Femur (tissue), 1 donor: ENCODE measurements around the gene RXRA.
A peak's percentile ranks its signal among the peaks of the same experiment; 100 is the strongest.

Source experiments
- DNase-seq: peaks from one replicate; pipeline ENCODE4 v3.0.0-alpha.2; 2017

The RXRA gene

DNA sequence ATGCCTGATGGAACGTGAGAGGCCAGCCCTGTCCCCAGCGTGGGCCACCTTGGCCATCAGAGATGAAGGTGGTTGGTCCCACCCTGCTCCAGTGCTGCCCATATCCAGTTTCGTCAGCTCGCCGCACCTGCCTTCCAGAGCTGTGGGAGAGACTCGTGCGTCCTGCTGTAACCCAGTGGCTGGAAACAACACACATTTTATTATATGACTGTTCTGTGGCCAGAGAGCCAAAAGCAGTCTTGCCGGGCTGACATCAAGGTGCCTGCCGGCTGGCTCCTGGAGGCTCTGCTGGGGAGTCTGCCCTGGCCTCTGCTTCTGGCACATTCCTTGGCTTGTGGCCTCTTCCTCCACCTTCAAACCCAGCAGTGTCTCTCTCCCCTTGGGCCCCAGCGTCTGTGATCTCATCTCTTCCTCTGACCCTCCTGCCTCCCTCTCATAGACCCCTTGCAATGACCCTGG is 94.7 kb downstream of the RXRA start:
- DNase-seq, result no peak

DNA sequence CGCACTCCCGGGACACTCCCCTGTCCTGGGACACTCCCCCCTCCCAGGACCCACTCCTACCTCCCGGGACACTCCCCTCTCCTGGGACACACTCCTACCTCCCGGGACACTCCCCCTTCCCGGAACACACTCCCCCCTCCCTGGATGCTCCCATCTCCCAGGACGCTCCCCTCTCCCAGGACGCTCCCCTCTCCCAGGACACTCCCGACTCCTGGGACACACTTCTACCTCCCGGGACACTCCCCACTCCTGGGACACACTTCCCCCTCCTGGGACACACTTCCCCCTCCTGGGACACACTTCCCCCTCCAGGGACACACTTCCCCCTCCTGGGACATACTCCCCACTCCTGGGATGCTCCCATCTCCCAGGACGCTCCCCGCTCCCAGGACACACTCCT is 95.6 kb downstream of the RXRA start:
- no peak for DNase-seq

DNA sequence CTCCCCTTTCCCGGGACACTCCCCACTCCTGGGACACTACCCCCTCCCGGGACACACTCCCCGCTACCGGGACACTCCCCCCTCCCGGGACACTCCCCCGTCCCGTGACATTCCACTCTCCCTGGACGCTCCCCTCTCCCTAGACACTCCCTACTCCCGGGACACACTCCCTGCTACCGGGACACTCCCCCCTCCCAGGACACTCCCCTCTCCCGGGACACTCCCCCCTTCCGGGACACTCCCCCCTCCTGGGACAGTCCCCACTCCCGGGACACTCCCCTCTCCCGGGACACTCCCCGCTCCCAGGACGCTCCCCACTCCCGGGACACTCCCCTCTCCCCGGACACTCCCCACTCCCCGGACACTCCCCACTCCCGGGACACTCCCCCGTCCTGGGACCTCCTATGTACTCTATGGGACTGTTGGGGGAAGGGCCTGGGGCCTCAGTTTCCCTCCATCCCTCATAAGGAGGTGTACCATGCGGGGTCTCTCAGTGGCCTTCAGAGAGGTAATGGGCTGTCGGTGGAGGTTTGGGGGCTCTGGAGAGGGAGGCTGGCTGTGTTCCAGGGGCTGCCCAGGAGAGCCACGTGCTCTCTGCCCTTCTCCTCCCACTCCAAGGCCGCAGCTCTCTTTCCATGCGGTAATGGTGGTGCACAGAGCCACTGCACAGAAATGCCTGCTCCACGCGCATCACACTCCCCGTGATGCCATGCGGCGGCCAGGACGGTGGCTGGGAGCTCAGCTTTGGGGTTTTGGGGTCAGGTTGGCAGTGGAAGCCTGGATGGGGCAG is 96.2 kb downstream of the RXRA start:
- no peak for DNase-seq

DNA sequence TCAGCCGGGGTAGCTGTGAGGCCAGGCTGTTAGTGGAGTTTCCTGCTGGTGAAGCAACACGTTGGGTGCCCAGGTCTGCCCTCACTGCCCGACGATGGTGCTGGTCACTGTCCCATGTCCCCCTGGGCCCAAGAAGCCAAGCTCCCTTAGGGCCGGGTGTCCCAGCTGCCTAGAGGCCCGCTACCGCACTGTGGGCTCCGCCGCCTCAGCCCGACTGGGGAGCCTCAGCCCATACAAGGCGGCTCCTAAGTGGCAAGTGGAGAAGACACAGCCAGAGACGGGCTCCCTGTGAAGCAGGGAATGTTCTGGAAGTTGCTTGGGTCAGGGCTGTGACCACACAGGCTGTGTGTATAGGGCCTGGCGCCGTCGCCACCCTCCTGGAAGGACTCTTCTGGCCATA is 96.9 kb downstream of the RXRA start:
- no peak for DNase-seq

DNA sequence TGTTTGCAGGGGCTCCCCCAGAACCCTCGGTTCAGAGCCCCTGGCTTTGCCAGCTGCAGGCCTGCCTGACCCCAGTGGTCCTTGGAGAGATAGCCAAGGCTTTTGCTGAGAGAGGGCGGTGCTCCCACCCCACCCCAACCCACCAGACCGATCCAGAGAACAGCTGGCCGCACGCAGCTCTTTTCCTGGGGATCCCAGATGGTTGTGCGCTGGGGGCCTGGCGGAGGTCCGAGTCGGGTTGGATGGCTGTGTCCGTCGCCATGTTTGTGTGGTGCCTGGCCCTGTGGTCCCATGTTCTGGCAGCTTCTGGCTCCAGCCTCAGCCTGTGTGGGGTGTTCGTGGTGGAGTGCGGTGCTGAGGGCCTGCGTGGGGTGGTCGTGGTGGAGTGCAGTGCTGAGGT is 97.5 kb downstream of the RXRA start:
- DNase-seq, result no peak

DNA sequence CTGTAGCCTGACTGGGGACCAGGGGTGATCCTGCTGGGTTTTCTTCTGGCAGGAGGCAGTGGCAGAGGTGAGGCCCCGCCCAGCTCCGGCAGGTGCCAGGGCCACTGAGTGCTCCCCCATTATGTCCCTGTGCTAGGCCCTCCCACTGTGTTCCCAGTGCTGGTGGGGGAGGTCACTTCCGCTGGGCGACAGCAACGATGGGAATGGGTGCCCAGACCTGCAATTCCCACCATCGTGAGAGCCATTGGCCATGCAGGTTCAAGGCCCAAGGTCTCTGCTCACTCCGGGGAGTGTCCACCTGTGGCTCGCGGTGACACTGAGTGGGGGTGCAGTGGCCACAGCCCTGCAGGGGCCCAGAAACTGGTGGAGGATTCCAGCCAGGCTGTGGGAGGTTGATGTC is 98.6 kb downstream of the RXRA start:
- DNase-seq, result no peak

DNA sequence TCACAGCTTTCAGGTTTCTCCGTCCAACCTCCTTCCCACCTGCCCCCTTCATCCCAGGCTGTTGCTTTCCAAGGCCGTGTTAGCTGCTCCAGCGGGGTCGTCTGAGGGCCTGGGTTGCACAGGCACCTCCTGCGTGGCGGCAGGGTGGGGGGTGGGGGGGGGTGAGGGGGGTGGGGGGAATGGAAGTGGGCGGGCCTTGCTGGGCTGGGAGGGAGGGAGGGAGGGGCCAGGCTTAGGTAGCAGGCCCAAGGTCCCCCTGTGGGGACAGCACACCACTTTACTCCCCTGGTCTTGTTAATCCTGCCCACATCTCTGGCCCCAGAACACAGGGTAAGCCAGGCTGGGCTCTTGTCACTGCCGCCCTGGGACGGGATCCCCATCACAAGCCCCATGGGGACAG is 99.1 kb downstream of the RXRA start:
- no peak for DNase-seq

DNA sequence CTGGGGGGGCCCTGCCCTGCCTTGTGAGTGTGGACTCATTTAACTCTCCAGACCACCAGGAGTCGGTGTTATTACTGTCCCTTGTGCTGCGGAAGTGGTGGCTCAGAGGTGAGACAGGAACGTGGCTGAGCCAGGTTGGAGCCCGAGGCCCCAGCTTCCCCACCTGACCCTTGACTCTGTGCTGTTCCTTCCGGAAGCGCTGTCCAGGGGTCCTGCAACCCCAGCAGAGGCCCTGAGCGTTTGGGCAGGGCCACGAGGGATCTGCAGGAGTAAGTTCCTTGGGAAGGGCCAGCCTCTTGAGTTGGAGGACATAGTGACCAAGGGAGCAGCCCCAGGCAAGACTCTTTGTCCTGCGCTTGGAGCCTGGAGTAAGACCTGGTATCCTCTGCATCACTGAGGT is 99.6 kb downstream of the RXRA start:
- DNase-seq, result no peak

DNA sequence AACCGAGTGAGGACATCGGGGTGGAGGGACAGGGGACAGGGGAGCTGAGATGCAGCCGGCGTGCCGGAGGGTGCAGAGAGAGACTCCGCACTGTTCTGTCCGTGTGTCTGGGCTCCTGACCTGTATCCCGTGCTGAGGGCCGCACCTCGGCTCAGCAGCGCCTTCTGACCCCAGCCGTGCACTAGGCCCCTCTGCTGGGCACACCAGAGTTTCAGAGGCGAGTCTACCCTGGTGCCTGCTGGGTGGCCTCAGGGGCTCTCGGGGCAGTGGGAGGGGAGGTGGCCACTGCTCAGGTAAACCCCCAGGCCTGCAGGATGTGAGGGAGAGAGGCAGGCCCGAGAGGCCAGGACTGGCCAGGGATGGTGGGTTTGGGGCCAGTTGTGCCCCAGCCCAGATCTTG is 100.2 kb downstream of the RXRA start:
- DNase-seq, result no peak

DNA sequence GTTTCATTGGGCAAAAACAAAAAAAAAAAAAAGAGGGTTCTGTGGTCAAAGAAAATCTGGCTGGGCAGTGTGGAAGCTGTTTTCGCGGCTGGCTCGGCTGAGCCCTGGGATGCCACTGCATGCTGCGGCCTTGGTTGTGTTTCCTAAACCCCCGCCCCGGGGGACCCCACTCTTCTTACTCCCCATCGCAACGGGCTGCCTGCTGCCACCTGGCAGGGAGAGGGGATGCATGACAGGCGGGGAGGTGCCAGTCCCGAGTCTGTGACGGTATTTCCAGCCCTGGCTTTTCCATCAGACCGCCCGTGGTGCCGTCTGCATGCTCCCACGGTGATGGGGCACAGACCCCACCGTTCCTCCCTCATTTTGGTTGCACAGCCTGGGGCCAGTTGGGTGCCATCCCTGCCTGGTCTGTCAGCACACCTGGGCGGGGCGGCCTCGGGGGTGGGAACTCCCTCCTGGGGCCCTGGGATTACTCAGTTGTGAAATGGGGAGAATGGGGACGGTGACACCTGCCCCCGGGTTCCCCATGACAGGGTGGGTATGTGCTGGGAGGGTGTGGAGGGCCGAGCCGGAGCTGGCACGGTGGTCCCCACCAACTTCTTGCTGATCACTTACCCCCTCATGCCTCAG is 101.0 kb downstream of the RXRA start:
- DNase-seq, result no peak

DNA sequence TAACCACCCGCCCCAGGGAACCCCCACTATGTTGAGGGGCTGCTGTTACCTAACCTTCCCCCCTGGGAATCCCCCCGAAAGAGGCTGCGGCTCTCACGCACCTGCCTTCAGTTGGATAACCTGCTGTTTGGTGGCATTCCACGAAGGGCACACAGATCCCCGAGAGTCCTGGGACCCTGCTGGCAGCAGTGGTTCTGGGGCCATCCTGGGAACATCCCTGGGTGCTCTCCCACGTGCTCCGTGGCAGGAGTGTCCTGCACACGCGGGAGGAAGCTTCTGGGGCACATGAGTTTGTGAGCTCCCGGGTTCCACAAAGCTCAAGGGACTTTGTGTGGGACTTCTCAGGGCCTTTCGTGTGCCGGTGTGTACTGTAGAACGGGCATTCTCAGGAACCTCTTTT is 102.3 kb downstream of the RXRA start:
- no peak for DNase-seq

DNA sequence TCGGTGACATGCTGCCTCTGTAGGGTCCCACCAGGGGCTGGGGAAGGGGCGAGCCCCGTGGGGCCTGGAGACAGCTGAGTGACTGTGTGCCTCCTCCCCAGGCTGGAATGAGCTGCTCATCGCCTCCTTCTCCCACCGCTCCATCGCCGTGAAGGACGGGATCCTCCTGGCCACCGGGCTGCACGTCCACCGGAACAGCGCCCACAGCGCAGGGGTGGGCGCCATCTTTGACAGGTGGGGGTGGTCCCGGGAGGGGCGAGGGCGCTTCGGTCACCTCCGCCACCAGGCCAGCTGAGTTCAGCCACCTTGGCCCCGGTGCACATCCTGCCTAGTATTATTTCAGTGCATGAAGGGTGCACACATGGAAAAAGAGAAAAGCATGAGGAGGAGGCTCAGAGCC is 102.8 kb downstream of the RXRA start:
- DNase-seq, result no peak

DNA sequence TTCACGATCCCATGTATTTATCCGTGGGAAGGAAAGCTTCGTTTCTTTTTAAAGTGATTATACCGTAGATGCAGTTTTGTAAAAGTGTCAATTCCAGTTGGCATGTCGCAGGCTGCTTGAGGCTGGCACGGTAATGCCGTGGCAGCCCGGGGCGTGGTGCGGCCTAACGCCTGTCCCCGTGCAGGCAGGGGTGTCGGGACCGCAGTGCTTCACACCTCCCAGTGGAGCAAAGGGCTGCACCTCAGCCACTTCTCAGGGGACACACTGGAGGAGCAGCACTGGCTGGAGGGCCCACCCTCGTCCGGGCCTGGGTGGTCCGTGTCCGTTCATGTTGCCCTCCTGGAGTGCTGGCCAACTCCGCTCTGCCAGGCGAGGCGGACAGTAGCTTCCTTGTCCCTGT is 103.2 kb downstream of the RXRA start:
- DNase-seq, result no peak

DNA sequence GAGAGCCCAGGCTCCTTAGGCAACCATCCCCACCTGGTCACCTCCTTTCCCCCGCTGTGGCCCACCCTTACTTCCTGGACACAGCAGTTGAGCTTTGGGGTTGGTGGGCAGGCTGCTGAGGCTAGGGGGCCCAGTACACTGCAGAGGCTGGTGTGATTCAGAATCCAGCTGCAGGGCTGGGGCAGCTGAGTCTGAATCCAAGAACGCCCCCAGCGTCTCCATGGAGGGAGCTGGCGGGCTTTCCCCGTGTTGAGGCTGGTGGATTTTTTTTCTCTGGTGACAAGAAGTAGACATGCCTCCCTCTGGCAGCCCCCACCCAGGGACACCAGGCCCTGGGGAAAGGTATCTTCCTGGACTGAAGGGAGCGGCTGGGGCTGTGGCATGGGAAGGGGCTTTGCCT is 104.8 kb downstream of the RXRA start:
- DNase-seq, result no peak

DNA sequence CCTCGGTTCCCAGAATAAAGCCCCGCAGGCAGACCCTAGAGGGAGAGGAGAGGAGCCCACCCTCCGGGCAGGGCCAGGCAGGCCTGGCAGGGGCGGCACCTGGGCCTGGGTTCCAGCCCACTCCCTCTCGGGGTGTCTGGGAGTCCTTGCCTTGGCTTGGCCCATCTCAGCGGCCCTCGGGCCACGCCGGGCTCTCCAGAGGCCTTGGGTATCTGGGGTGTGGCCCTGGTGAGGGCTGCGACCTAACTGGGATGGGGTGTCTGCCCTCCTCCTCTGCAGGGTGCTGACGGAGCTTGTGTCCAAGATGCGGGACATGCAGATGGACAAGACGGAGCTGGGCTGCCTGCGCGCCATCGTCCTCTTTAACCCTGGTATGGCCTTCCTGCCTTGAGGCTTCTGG is 105.4 kb downstream of the RXRA start:
- DNase-seq, result no peak

DNA sequence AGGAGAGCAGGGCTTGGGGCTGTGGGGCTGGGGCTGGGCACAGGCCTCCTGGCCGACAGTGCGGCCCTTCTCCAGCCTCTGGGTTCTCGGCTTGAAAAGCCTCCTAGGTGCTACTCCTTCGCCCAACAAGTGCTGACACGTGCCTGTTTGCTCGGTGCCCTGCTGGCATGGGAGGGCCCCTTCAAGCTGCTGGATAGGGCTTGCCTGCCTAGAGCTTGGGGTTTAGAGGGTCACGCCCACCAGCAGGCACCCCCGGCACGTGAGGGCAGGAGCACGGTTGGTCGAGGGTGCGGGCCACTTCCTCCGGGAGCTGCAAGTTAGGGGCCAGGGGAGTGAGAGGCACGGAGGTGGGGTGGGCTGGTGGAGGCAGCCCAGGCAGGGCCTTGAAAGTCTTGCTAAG is 106.2 kb downstream of the RXRA start:
- no peak for DNase-seq

DNA sequence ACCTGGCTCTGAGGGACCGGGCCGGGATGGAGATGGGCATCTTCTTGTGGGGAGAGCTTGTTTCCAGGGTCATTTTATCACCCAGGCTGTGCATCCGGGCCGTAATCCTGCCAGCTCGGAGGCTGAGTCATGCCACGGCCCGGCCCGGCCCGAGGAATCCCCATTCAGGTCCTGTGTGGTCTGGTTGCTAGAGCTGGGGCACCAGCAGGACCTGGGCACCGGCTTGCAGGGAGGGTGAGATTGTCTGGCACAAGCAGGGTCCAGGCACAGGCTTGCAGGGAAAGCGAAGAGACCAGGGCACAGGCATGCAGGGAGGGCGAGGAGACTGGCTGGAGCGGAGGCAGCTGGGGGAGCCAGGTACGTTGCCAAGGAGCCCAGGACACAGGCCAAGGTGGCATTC is 106.8 kb downstream of the RXRA start:
- DNase-seq, result no peak

DNA sequence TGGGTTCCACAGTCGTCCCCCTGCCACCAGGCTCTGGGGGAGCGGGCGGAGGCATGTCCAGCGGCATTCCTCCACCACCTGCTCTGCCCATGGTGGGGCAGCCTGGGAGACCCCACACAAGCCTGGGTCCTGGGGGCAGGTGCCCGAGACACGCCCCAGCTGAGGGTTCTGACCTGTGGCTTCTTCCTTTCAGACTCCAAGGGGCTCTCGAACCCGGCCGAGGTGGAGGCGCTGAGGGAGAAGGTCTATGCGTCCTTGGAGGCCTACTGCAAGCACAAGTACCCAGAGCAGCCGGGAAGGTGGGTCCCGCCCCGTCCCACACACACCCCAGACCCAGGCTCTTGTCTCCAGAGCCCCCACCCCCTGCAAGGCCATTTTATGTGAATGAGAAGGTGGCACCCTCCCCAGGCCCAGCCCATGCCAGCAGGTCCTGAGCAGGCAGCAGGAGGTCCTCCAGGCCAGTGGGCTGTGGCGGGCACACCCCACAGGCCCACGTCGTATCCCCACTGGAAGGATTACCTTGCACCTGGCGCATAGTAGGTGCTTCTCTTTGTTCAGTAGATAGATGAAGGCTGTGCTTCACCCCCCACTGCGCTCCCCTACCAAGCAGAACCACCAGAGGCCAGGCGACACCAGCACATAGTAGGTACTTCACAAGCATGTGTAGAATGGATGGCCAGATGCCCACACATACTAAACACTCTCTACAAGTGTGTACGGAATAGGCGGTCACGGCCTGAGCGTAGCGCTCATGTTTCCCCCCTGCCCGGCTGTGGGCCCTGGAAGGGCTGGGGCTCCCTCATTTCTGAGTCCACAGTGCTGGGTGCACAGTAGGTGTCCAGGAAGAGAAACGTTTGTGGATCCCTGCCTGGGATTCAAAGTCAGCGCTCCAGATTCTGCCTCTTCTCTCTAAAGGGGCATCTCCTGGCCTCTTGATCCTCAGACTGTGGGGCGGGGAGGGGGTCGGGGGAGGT is 107.9 kb downstream of the RXRA start:
- DNase-seq, result no peak

DNA sequence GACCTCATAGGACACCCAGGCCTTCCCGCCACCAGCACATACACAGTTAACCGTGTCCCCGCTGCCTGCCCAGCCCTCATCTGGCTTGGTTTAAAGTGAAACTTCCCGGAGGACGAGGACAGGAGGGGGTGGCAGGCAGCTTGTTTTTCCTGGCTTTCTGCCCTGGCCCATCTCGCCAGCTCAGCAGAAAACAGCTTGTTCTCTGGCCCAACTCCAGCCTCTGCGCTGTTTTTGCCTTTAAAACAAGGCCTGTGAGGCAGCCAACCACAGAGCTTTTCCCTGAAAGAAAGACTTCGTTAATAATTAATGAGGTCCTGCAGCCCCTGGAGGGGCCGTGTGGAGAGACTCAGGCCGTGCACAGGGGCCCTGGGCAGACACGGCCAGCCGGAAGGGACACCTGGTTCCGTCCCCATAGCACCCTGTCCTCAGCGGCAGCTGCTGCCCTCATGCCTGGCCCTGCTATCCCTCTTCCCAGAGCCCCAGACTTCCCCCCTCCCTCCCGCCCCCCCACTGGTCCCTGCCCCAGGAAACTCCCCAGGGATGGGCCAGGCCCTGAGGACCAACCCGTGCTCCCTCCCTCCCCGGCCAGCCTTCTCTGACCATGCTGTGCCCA is 108.7 kb downstream of the RXRA start:
- peak; percentile 97 for DNase-seq

DNA sequence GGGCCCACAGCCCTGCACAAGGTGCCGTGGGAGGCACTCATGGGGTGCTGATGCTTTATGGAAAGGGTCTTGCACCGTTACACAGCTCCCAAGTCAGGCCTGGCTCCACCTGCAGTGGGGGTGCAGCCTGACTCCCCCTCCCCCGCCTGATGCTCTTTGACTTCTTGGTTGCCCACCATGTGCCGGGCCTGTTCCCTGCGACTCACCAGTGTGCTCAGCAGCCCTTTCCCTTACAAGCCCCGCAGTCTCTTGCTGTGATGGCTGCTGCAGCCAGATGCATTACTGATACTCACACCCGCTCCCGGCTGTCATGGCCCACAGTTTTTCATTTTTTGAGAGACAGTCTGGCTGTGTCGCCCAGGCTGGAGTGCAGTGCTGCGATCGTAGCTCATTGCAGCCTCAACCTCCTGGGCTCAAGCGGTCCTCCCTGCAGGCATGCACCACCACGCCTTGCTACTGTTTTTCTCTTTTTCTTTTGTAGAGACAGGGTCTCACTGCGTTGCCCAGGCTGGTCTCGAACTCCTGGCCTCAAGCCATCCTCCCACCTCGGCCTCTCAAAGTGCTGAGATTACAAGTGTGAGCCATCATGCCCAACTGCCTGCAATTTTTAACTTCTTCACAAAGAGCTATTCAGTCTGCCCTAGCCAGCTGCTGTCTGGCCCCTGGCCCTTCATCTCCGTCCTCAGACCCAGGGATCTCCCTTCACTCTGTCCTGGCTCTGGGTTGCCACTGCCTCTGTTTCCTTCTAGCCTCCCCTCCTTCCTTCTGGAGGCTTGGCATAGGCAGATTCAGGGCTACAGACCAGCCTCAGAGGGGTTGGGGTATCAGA is 109.5 kb downstream of the RXRA start:
- no peak for DNase-seq

DNA sequence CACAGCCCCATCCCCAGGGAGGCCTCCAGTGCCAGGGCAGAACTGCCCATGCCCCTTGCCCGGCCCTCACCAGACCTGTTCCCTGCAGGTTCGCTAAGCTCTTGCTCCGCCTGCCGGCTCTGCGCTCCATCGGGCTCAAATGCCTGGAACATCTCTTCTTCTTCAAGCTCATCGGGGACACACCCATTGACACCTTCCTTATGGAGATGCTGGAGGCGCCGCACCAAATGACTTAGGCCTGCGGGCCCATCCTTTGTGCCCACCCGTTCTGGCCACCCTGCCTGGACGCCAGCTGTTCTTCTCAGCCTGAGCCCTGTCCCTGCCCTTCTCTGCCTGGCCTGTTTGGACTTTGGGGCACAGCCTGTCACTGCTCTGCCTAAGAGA is 110.1 kb downstream of the RXRA start:
- DNase-seq, result peak; percentile 29

DNA sequence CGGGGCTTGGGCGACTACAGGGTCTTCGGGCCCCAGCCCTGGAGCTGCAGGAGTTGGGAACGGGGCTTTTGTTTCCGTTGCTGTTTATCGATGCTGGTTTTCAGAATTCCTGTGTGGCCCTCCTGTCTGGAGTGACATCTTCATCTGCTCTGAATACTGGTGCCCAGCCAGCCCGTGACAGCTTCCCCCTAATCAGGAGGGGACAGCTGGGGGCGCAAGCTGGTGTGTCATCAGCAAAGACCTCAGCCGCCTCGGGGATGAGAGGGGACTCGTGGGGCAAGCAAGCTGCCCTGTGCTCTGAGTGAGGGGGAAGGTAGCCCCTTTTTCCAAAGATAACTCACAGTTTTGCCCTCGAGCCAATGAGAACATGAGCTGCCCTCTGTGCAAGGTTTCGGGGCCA is 110.7 kb downstream of the RXRA start:
- peak; percentile 64 for DNase-seq
